OCI-LY7 (cell line): ENCODE measurements around the gene ALOX5.

ENCODE experiments used
- EZH2phosphoT487 ChIP-seq: fragments of 200-600 bp; sonication (generic); IDR thresholded peaks from 2 replicates; pipeline ENCODE4 v1.6.1; 2018; ENCODE audit warnings: low read depth, borderline replicate concordance, mild to moderate bottlenecking, mixed run types, antibody characterized with exemption, low read length, moderate library complexity, mixed read lengths
- TF ChIP-seq, protein P1 (sequence below): fragments of 200-600 bp; sonication (generic); conservative IDR thresholded peaks from 2 replicates; pipeline ENCODE4 v1.5.1; 2014; ENCODE audit warnings: mild to moderate bottlenecking, antibody characterized with exemption, low read length, moderate library complexity, mixed read lengths

DNA sequence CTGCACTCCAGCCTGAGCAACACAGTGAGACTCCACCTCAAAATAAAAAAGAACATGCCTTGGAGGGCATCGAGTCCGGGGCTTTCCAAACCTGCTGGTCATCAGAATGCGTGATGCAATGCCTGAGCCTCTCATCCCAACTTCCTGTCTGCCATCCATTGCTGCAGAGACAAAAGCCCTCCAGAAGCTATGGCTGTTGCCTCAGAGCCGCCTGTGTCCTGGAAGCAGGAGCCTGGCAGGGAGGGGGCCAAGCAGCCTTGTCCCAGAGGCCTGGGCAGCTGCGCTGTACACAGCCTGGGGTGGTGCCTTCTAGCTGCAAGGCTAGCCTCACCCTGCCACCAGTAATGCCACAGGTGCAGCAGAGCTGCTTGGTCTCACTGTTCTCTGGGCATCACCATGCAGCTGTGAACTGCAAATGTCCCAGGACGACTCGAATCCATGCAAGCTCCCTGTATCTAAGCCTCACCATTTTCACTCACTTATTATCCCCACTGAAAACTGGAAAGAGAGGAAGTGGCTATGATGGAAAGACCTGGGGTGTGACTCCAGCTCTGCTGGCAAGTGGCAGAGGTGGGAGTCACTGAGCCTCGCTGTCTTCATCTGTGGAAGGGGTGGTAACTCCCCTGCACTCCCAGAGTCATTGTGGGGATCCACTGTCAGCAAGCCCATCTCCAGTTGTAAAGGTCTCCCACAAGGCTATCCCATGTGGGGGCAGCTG lies 7.0 kb downstream of the ALOX5 start:
- TF ChIP-seq, protein P1, sequence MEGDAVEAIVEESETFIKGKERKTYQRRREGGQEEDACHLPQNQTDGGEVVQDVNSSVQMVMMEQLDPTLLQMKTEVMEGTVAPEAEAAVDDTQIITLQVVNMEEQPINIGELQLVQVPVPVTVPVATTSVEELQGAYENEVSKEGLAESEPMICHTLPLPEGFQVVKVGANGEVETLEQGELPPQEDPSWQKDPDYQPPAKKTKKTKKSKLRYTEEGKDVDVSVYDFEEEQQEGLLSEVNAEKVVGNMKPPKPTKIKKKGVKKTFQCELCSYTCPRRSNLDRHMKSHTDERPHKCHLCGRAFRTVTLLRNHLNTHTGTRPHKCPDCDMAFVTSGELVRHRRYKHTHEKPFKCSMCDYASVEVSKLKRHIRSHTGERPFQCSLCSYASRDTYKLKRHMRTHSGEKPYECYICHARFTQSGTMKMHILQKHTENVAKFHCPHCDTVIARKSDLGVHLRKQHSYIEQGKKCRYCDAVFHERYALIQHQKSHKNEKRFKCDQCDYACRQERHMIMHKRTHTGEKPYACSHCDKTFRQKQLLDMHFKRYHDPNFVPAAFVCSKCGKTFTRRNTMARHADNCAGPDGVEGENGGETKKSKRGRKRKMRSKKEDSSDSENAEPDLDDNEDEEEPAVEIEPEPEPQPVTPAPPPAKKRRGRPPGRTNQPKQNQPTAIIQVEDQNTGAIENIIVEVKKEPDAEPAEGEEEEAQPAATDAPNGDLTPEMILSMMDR = no peak
- TF ChIP-seq EZH2phosphoT487 = no peak
